Activated T-helper 1 cell treated with anti-CD3 and anti-CD28 coated beads, Interleukin-12 subunit alpha, Interleukin-12 subunit beta, Interleukin-2, Interleukin-4 antibody, amounts not matched to agents 30 ng/mL and 10 ng/mL and 1 ng/mL, durations not matched to agents 14 hours and 24 hours and 36 hours (primary cell): ENCODE results near the gene CENPO. TPM values are rescaled to one million over a fixed set of nuclear protein-coding genes. Genes with fewer than 3 reads are reported as not detected.
"Not testable (repeated sequence)": the region's sequence is repeated elsewhere in the genome, so short reads cannot be mapped to it uniquely, and the experiment has no call there.

Experiments
- DNase-seq: peaks from one replicate; pipeline ENCODE4 v3.0.0; 2021; ENCODE audit warnings: low spot score
- H3K27ac Mint-ChIP-seq: one replicate; pipeline ENCODE4 v1.8.0; 2021; ENCODE audit warnings: mild to moderate bottlenecking, mixed read lengths
- H3K27me3 Mint-ChIP-seq: one replicate; pipeline ENCODE4 v1.8.0; 2022; ENCODE audit warnings: mild to moderate bottlenecking, moderate library complexity, mixed read lengths; ENCODE audit not compliant: insufficient read depth
- H3K36me3 Mint-ChIP-seq: one replicate; pipeline ENCODE4 v1.8.0; 2021; ENCODE audit warnings: low read depth, mixed read lengths
- H3K4me1 Mint-ChIP-seq: one replicate; pipeline ENCODE4 v1.8.0; 2021; ENCODE audit warnings: low read depth, mixed read lengths
- H3K4me3 Mint-ChIP-seq: one replicate; pipeline ENCODE4 v1.8.0; 2021; ENCODE audit warnings: mild to moderate bottlenecking, moderate library complexity, mixed read lengths
- H3K9me3 Mint-ChIP-seq: one replicate; pipeline ENCODE4 v1.8.0; 2021; ENCODE audit warnings: mixed read lengths
- intact Hi-C: fragments of 100-400 bp; cut with micrococcal nuclease; formaldehyde crosslinking; loops from one replicate; pipeline ENCODE4 v1.15.1; 2024
- total RNA-seq: library from RNA; stranded (reverse); gene quantifications from 2 replicates; pipeline ENCODE4 v1.2.3, GENCODE V29; 2022

CENPO gene
- total RNA-seq, 1 donor from 2014 or later: 48.3 TPM

DNA sequence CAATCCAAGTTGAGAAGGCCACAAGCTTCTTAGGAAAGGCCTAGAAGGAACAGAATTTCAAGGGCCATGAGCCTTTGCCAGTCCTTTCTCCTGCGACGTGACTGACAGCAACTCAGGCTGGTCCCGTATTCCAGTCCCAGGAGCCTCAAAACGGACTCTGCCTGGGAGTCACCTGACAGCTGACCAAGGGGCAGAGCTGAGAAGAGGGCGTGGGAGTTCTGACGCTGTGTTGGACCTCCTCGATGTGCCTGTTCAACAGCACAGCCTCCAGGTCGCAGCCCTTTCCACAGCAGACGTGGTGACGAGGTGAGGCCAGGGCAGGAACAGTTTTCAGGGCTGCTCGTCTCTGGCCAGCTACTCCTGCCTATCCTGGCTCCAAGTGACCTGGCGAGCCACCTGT, 37.6 kb downstream of the CENPO start:
- intact Hi-C loops: no loop called here
- H3K4me3 Mint-ChIP-seq: no peak overlapping the region
- H3K9me3 Mint-ChIP-seq: no peaks in the 10 kb centered on the region
- H3K27ac Mint-ChIP-seq: no peak overlapping the region
- no peaks in the 10 kb centered on the region for H3K27me3 Mint-ChIP-seq
- no peak for DNase-seq
- peaks cover 8% of the 10 kb centered on the region for H3K36me3 Mint-ChIP-seq
- H3K4me1 Mint-ChIP-seq: peaks cover 16% of the 10 kb centered on the region

DNA sequence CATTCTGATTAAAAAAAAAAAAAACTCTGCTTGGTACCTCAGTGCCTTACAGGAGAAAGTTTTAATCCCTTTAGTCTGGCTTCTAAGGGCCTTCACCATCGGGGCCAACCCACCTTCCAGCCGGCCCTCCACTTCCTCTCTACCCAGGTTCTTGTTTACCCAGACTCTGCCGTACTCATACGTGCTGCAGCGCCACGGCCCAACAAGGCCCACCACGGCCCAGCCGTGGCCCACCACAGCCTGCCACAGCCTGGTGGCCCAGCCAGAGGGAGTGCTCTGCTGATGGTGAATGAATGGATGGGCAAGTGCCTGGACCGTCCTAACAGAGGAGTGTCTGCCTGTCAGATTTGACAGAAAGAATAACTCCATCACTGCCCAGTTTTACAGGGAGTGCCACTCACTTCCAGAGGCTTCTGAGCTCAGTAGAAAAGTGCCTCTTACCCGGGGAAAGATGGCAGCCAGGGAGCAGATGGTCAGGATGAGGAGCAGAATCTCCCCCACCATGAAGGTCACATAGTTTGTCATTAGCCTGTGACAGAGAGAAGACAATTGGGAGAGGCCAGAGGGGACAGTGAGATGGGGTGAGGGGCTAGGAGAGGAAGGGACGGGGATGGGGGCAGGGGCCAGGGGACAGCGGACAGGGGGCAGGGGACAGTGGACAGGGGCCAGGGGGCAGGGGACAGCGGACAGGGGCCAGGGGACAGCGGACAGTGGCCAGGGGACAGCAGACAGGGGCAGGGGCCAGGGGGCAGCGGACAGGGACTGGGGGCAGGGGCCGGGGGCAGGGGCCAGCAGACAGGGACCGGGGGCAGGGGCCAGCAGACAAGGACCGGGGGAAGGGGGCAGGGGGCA, 38.2 kb downstream of the CENPO start:
- no peak overlapping the region for H3K4me3 Mint-ChIP-seq
- intact Hi-C loops: no loop called here
- DNase-seq: no peak
- H3K27ac Mint-ChIP-seq: peak overlapping the region; percentile 31
- H3K27me3 Mint-ChIP-seq: no peaks in the 10 kb centered on the region
- H3K36me3 Mint-ChIP-seq: peaks cover 7% of the 10 kb centered on the region
- H3K4me1 Mint-ChIP-seq: peaks cover 10% of the 10 kb centered on the region
- H3K9me3 Mint-ChIP-seq: no peaks in the 10 kb centered on the region

DNA sequence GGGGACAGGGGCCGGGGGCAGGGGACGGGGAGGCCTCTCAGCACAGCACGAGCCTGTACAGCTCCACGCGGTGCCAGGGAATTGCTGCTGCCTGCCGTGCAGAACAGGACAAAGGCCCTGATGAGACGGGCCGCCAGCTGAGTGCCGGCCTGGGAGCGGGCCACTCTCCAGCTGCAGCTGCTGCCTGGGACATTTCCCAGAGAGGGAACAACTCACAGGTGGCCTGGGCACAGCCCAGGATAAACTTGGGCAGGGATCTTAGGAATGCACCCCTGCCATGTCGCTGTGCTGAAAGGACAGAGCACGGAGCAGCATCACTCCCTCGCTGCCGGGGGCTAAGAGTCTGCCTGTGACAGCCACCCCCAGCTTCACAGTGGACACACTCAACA, 38.8 kb downstream of the CENPO start:
- Mint-ChIP-seq H3K27ac (no peak overlapping the region), H3K4me3 (no peak overlapping the region), H3K9me3 (no peaks in the 10 kb centered on the region), H3K27me3 (no peaks in the 10 kb centered on the region), H3K36me3 (peaks cover 10% of the 10 kb centered on the region), H3K4me1 (peaks cover 3% of the 10 kb centered on the region)
- intact Hi-C loops: no loop called here
- DNase-seq: no peak

DNA sequence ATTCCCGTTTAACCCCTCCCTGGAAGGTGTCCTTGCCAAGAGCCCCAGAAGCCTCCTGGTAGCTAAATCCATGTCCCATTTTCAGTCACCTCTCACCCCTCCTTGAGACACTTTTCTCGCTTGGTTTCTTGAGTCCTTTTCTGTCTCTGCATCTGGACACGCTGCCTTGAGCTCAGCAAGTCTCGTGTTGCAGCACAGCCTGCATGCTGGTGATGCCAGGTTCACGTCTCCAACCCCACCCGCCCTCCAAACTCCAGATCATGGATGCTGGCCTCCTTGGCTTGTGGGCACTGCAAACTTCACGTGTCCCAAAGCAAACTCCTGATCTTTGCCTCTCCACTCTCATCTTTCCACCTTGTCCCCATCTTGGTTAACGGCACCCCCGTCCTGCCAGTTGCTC, 39.3 kb downstream of the CENPO start:
- no peak for DNase-seq
- Mint-ChIP-seq H3K4me3 (no peak overlapping the region), H3K4me1 (no peaks in the 10 kb centered on the region), H3K9me3 (no peaks in the 10 kb centered on the region), H3K27ac (peak overlapping the region; percentile 69), H3K36me3 (peaks cover 8% of the 10 kb centered on the region), H3K27me3 (no peaks in the 10 kb centered on the region)
- intact Hi-C loops: no loop called here

DNA sequence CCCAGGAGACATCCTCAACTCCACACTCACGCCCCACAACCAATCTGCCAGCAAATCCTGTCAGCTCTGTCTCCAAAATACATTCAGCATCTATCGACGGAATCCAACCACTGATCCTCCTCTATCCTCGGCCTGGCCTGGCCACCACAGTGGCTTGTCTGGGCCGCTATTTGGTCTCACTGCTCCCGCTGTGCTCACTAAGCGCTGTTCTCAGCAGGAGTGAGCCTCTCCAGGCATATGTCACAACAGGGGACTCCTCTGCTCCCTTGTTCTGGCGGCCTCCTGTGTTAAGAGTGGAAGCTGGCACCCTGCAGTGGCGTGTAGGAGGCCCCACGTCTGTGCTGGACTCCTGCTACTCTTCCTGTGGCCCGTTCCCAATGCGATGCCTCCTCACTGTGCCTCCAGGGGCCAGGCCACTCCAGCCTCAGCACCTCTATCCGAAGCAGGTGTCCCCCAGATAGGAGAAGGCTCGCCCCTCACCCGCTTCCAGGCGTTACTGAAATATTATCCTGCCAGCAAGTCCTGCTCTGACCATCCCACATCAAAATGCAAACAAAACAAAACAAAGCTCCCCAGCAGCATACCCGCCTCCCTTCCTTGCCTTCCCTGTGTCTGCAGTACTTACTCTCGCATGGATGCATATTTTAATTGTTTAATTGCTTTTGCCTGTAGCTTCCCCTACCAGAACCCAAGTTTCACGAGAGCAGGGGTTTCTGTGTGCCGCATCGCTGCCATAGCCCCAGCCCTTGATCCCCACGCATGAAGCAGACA, 39.9 kb downstream of the CENPO start:
- intact Hi-C loops: no loop called here
- DNase-seq: no peak
- no peaks in the 10 kb centered on the region for H3K9me3 Mint-ChIP-seq
- no peaks in the 10 kb centered on the region for H3K27me3 Mint-ChIP-seq
- H3K27ac Mint-ChIP-seq: peak overlapping the region; percentile 31
- peaks cover 6% of the 10 kb centered on the region for H3K36me3 Mint-ChIP-seq
- H3K4me1 Mint-ChIP-seq: no peaks in the 10 kb centered on the region
- H3K4me3 Mint-ChIP-seq: no peak overlapping the region

DNA sequence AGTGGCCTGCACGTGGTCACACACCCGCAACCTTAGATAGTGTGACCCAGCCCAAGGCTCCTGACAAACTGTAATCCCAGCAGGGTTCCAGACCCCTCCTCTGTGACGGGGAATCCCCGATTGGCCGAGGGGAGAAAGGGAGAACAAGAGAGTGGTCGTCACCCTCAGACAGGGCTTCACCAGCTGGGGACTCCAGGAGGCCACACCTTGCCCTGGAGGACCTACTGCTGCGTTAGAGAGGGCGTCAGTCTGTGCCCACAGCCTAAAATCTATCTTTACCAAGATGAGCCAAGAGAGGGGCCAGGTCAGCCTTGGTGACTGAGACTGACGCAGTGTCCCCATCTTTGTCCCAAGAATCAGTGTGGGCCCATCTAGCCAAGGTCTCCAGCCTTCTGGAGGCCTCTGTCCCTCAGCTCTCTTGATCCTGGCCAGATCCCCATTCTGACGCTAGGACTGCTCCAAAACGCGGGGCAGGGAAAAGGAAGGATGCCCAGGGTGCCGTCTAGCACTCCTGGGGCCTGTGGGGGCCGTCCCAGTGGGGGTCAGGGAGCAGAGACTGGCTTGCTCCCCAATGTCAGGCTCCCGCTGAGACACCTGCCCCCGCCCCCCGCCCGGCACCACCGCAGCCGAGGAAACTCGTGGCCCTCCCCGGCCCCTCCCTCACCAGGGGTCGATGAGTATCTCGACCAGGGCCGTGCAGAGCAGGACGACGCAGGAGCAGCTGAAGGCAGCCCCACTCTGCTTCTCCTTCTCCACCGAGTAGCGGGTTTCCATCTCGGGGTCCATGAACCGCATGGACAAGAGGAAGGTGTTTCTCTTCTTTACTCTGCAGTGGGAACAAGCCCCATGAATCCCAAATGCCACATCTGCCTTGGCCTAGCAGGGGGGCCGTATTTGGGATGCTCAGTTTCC, 40.9 kb downstream of the CENPO start:
- no peaks in the 10 kb centered on the region for H3K9me3 Mint-ChIP-seq
- no peak overlapping the region for H3K27ac Mint-ChIP-seq
- no peak overlapping the region for H3K4me3 Mint-ChIP-seq
- H3K36me3 Mint-ChIP-seq: peaks cover 6% of the 10 kb centered on the region
- intact Hi-C loops: no loop called here
- no peaks in the 10 kb centered on the region for H3K4me1 Mint-ChIP-seq
- no peak for DNase-seq
- no peaks in the 10 kb centered on the region for H3K27me3 Mint-ChIP-seq

DNA sequence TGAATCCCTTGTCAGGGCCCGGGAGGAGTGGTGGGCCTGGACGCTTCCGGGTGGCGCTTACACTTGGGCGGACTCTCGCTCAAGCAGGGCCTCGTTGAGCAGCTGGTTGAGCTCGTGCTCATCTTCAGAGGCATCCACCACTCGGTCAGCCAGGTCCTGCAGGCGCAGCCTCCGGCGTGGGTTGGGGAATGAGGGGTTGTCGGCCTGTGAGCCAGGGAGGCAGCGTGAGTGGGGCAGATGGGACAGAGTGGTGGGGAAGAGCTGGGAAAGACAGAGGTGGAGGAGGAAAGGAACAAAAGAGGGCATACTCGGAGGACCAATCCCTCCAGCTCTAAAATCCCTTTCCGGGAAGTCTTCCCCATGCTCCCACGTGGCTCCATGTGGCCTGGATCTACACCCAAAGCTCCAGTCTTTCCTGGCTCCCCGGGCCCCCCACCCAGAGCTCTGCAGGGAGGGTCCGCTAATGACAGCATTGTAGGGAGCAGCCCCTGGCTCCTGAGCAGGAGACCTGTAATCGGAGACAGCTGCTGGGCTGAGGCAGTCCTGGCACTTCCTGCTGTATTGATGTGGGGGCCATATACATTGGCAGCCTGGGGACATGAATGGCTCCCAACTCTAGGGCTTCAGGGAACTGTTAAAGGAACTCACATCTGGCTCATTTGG, 41.6 kb downstream of the CENPO start:
- Mint-ChIP-seq H3K9me3 (no peaks in the 10 kb centered on the region), H3K36me3 (peaks cover 6% of the 10 kb centered on the region), H3K27ac (no peak overlapping the region), H3K4me3 (no peak overlapping the region), H3K4me1 (no peaks in the 10 kb centered on the region), H3K27me3 (no peaks in the 10 kb centered on the region)
- intact Hi-C loops: no loop called here
- DNase-seq: no peak

DNA sequence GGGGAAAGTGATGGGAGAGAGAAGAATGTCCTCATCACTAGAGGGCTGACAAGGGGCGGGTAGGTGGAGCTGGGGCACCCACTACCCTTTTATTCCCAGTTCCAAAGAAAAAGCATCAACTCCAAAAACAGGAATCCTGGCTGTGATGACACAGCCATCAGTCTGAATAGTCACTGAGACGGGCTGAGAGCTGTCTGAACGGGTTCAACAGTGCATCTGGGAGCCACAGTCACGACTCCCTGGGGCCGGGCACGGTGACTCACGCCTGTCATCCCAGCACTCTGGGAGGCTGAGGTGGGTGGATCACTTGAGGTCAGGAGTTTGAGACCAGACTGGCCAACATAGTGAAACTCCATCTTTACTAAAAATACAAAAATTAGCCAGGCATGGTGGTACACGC, 42.2 kb downstream of the CENPO start:
- H3K27ac Mint-ChIP-seq, H3K36me3 Mint-ChIP-seq, intact Hi-C loops, H3K9me3 Mint-ChIP-seq, H3K4me3 Mint-ChIP-seq, DNase-seq, H3K27me3 Mint-ChIP-seq, H3K4me1 Mint-ChIP-seq: not testable (repeated sequence)

DNA sequence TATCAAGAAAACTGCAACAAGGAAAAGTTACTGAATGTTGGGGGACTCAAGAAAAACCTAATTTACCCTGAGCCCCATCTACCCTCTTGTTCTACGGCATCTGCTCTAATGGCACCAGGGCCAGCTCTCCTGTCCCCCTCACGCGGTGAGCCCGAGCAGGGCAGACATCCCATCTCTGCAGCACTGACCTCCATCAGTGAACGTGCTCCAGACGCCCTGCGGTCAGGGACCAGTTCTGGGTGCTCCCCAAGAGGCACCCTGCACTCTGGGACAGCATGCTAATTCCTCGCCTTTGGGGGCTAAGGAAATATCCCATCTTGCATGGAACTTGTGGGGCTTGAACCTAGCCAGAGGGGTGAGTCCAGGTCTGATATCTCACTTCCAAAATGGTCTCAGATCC, 43.0 kb downstream of the CENPO start:
- Mint-ChIP-seq H3K36me3 (peaks cover 6% of the 10 kb centered on the region), H3K4me1 (no peaks in the 10 kb centered on the region), H3K4me3 (no peak overlapping the region), H3K27me3 (no peaks in the 10 kb centered on the region), H3K9me3 (no peaks in the 10 kb centered on the region), H3K27ac (no peak overlapping the region)
- no peak for DNase-seq
- intact Hi-C loops: no loop called here

DNA sequence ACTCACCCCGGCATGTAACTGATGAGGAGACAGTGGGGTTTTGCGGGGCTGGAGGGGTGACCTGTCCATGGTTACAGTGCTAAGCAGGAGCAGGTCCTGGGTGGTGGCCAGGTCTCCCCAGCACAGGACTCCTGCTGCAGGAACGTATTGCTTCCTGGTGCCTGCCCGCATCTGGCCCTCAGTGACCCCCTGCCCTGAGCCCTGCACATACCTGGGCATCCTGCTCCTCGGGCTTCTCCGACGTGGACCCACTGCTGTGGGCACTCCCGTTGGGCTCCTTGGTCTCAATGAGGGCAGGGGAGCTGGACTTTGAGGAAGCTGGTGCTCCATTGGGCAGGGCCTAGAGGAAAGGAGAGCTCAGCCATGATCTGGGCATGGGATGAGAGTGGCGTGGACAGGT, 43.5 kb downstream of the CENPO start:
- Mint-ChIP-seq H3K27ac (no peak overlapping the region), H3K9me3 (no peaks in the 10 kb centered on the region), H3K4me1 (no peaks in the 10 kb centered on the region), H3K36me3 (peaks cover 6% of the 10 kb centered on the region), H3K27me3 (no peaks in the 10 kb centered on the region), H3K4me3 (no peak overlapping the region)
- intact Hi-C loops: no loop called here
- DNase-seq: no peak

DNA sequence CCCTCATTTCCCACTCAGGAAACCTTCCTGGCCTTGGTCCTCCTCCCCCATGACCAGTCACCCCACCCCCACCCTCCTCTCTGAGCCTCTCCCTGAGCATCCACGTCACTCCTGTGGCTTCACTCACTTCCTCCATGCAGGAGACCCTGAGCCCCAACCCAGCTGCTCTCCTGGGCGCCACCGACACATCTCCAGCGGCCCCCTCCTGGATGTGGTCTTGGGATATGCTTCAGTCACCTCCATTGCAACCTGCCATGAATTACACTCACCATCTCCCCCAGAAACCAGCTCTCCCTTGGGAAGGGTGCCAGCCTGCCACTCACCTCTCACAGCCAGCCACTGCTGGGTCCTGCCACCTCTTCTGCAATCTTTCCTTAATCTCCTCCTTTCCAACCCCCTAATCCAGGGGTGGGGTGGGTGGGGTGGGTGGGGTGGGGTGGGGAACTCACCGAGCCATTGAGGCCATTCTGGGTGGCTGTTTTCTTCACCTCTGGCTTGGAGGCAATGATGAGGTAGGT, 44.8 kb downstream of the CENPO start:
- Mint-ChIP-seq H3K9me3 (no peaks in the 10 kb centered on the region), H3K27ac (no peak overlapping the region), H3K4me3 (no peak overlapping the region), H3K36me3 (peaks cover 6% of the 10 kb centered on the region), H3K27me3 (no peaks in the 10 kb centered on the region), H3K4me1 (no peaks in the 10 kb centered on the region)
- intact Hi-C loops: no loop called here
- no peak for DNase-seq

DNA sequence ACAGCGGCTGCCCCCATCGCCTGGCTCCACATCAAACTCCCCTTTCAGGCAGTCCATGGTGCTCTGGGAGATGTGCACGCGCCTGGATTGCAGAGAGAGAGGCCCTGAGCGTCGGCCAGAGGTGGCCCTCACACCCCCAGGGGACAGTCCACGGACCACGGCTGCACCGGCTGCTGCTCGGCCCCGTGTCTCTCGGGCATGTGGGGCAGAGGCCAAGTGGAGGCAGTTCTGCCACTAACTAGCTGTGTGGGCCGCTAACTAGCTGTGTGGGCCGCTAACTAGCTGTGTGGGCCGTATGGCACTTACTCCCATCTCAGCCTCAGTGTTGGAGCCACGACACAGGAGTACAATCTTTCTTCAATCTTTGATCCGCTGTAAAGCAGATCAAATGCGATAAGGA, 45.3 kb downstream of the CENPO start:
- peaks cover 6% of the 10 kb centered on the region for H3K36me3 Mint-ChIP-seq
- no peaks in the 10 kb centered on the region for H3K27me3 Mint-ChIP-seq
- intact Hi-C loops: no loop called here
- no peak for DNase-seq
- H3K4me3 Mint-ChIP-seq: no peak overlapping the region
- H3K27ac Mint-ChIP-seq: no peak overlapping the region
- H3K9me3 Mint-ChIP-seq: no peaks in the 10 kb centered on the region
- H3K4me1 Mint-ChIP-seq: no peaks in the 10 kb centered on the region
